GM12878 (cell line): ENCODE data around the gene UBE2E2. TPM values are rescaled to one million over a fixed set of nuclear protein-coding genes. Genes with fewer than 3 reads are reported as not detected.

Source experiments
- ATAC-seq: fragments of 200-7000 bp; cut with Tn5 transposase; 3 replicates; pipeline ENCODE4 v1.9.1; 2020; ENCODE audit warnings: mild to moderate bottlenecking, moderate library complexity
- BruUV-seq: library from RNA; stranded (reverse); fragments of 400-500 nt; replicated peaks from 2 replicates; lab custom pipeline; 2021; lab: Mats Ljungman, UMichigan
- CTCF ChIA-PET: fragments of 300-600 bp; sonication (Branson Sonifier 250); formaldehyde crosslinking; extraction: SDS; loops from one replicate; lab custom pipeline; 2021; ENCODE audit warnings: inconsistent platforms; lab: Yijun Ruan, JAX
- POLR2A ChIA-PET: fragments of 350-600 bp; formaldehyde crosslinking; extraction: SDS; loops from one replicate; lab custom pipeline; 2021; ENCODE audit warnings: inconsistent platforms; lab: Charles Lee
- RAD21 ChIA-PET: fragments of 300-600 bp; sonication (Branson Sonifier 250); formaldehyde crosslinking; loops from one replicate; lab custom pipeline; 2023; ENCODE audit warnings: antibody characterized with exemption; ENCODE audit not compliant: unreplicated experiment; lab: Charles Lee
- SMC1A ChIA-PET: fragments of 300-600 bp; sonication (Branson Sonifier 250); formaldehyde crosslinking; loops from one replicate; lab custom pipeline; 2023; ENCODE audit not compliant: unreplicated experiment, uncharacterized antibody; lab: Charles Lee
- DNase-seq: peaks from one replicate; pipeline ENCODE4 v3.0.0-alpha.2; 2011; ENCODE audit warnings: low read depth, low spot score
- FAIRE-seq: peaks from 3 replicates; lab custom pipeline; 2011; peaks lifted over from hg19 to GRCh38; lab: Jason Lieb, UNC
- H2AFZ ChIP-seq: 2 replicates; pipeline ENCODE4 v1.6.0; 2011; ENCODE audit warnings: low read depth, low read length, control low read depth; ENCODE audit not compliant: control insufficient read depth
- H3K27ac ChIP-seq: 2 replicates; pipeline ENCODE4 v1.5.1; 2011; ENCODE audit warnings: control low read depth; ENCODE audit not compliant: control insufficient read depth, insufficient read depth
- H3K27me3 ChIP-seq, 2 experiments: replicated peaks in 1 of 2; 2 replicates each; pipeline versions ENCODE4 v1.6.0 to v1.6.1; 2011; ENCODE audit warnings: low read length in 1 of 2; ENCODE audit not compliant: control insufficient read depth in 2 of 2, insufficient read depth in 2 of 2
- H3K36me3 ChIP-seq, 2 experiments: 2 replicates each; pipeline ENCODE4 v1.5.1; 2011; ENCODE audit warnings: low read length in 1 of 2; ENCODE audit not compliant: control insufficient read depth in 2 of 2, insufficient read depth in 2 of 2
- H3K4me1 ChIP-seq: 2 replicates; pipeline ENCODE4 v1.6.1; 2011; ENCODE audit warnings: mild to moderate bottlenecking, low read length, moderate library complexity, mixed read lengths; ENCODE audit not compliant: control insufficient read depth, insufficient read depth
- H3K4me2 ChIP-seq: 2 replicates; pipeline ENCODE4 v1.6.0; 2011; ENCODE audit warnings: control low read depth; ENCODE audit not compliant: control insufficient read depth, insufficient read depth
- H3K4me3 ChIP-seq: fragments of 200-600 bp; sonication (generic); 2 replicates; pipeline ENCODE4 v1.5.1; 2016
- H3K79me2 ChIP-seq: 2 replicates; pipeline ENCODE4 v1.6.0; 2011; ENCODE audit warnings: low read length; ENCODE audit not compliant: control insufficient read depth, insufficient read depth
- H3K9ac ChIP-seq: 2 replicates; pipeline ENCODE4 v1.8.0; 2011; ENCODE audit warnings: low read length, control low read depth, mixed read lengths; ENCODE audit not compliant: control insufficient read depth, insufficient read depth
- H3K9me3 ChIP-seq: replicated peaks from 3 replicates; pipeline ENCODE4 v1.5.1; 2011; ENCODE audit warnings: mild to moderate bottlenecking, low read length; ENCODE audit not compliant: control insufficient read depth, insufficient read depth
- H4K20me1 ChIP-seq: 2 replicates; pipeline ENCODE4 v1.6.0; 2011; ENCODE audit not compliant: control insufficient read depth, insufficient read depth
- ATF7 ChIP-seq: fragments of 450-650 bp; IDR thresholded peaks from 2 replicates; pipeline ENCODE4 v1.6.1; 2016; ENCODE audit warnings: low read depth, mild to moderate bottlenecking
- BCL11A ChIP-seq: IDR thresholded peaks from 2 replicates; pipeline ENCODE4 v1.6.1; 2011; ENCODE audit warnings: low read depth, low read length
- BRCA1 ChIP-seq: IDR thresholded peaks from 2 replicates; pipeline ENCODE4 v1.6.1; 2011; ENCODE audit warnings: low read depth, low read length, improper control_type of control experiment
- CEBPZ ChIP-seq: fragments of 150-350 bp; IDR thresholded peaks from 2 replicates; pipeline ENCODE4 v1.6.1; 2016; ENCODE audit warnings: low read depth, low read length
- HDAC2 ChIP-seq: fragments of 200-600 bp; sonication (generic); IDR thresholded peaks from 2 replicates; pipeline ENCODE4 v1.6.1; 2017
- KAT2A ChIP-seq: conservative IDR thresholded peaks from 2 replicates; pipeline ENCODE4 v1.6.1; 2011; ENCODE audit warnings: low read depth, low read length; ENCODE audit not compliant: control insufficient read depth
- MEF2A ChIP-seq: IDR thresholded peaks from 2 replicates; pipeline ENCODE4 v1.6.1; 2011; ENCODE audit warnings: low read depth, mild to moderate bottlenecking, low read length, moderate library complexity; ENCODE audit not compliant: insufficient read depth
- MYB ChIP-seq: fragments of 150-350 bp; IDR thresholded peaks from 2 replicates; pipeline ENCODE4 v1.6.1; 2014; ENCODE audit warnings: mild to moderate bottlenecking, low read depth, low read length, borderline replicate concordance
- MYC ChIP-seq: IDR thresholded peaks from 2 replicates; pipeline ENCODE4 v1.6.1; 2011; ENCODE audit warnings: mild to moderate bottlenecking, low read length, moderate library complexity, inconsistent platforms; ENCODE audit not compliant: insufficient read depth, insufficient replicate concordance, insufficient read length, severe bottlenecking
- NFIC ChIP-seq: IDR thresholded peaks from 2 replicates; pipeline ENCODE4 v1.6.1; 2012; ENCODE audit warnings: low read depth, mild to moderate bottlenecking, inconsistent platforms, low read length, moderate library complexity
- RCOR1 ChIP-seq: conservative IDR thresholded peaks from 2 replicates; pipeline ENCODE4 v1.6.1; 2012; ENCODE audit warnings: low read depth, low read length, improper control_type of control experiment
- SKIL ChIP-seq: fragments of 450-650 bp; IDR thresholded peaks from 2 replicates; pipeline ENCODE4 v1.6.1; 2017; ENCODE audit warnings: mild to moderate bottlenecking, low read depth, inconsistent platforms; ENCODE audit not compliant: poor library complexity, severe bottlenecking
- SP1 ChIP-seq: IDR thresholded peaks from one replicate; pipeline ENCODE4 v1.6.1; 2011; ENCODE audit warnings: low read depth, low read length
- ZBTB4 ChIP-seq: fragments of 450-650 bp; formaldehyde crosslinking; IDR thresholded peaks from 2 replicates; pipeline ENCODE4 v1.4.0; 2022; ENCODE audit warnings: mild to moderate bottlenecking, moderate library complexity
- WGBS: methylation state at CpG from one replicate; pipeline ENCODE4 v1.1.6; 2016; ENCODE audit warnings: low lambda C conversion rate; ENCODE audit not compliant: insufficient replicate concordance, insufficient coverage; ENCODE audit errors: missing lambda C conversion rate; 5-methylcytosine and 5-hydroxymethylcytosine counted together
- in situ Hi-C: fragments of 300-500 bp; cut with MboI; formaldehyde crosslinking; loops from 9 replicates; pipeline ENCODE4 v1.14.3; 2018; ENCODE audit warnings: mixed read lengths
- intact Hi-C: fragments of 100-400 bp; cut with micrococcal nuclease; formaldehyde crosslinking; loops from one replicate; pipeline ENCODE4 v1.14.2; 2022; ENCODE audit not compliant: unreplicated experiment
- polyA plus RNA-seq, 11 experiments: library from polyadenylated mRNA; depleted of rRNA in 4 of 11; unstranded in 6 of 11; stranded (reverse) in 5 of 11; fragments of >200 nt; fragmentation: Nextera tagmentation in 4 of 11; fragmentation: Illumina TruSeq in 1 of 11; extraction: Ambion mirVana in 4 of 11; extraction: Trizol in 1 of 11; gene quantifications; 1 replicate in 1 of 11; 2 replicates in 10 of 11; pipeline versions ENCODE4 v1.2.1 to v1.2.3, GENCODE V29; 2011 to 2016; ENCODE audit warnings: inconsistent platforms in 2 of 11, missing spikeins in 2 of 11, low read depth in 1 of 11
- total RNA-seq, 4 experiments: library from RNA; depleted of rRNA in 3 of 4; stranded (reverse); fragments of >200 nt in 3 of 4; fragmentation: Illumina TruSeq in 1 of 4; extraction: Trizol in 1 of 4; gene quantifications; 2 replicates each; pipeline versions ENCODE4 v1.2.1 to v1.2.3, GENCODE V29; 2013 to 2021

The UBE2E2 gene
- total and polyA plus RNA-seq, 10 of the 15 experiments (the other 5 are each of a cell fraction or from before 2014, with no cell fraction given): 8.7 to 71.0 (median 36.4) TPM

GRCh38 chr3:23601091-23601822, 398.1 kb downstream of the UBE2E2 start:
- POLR2A ChIA-PET: no interaction called here
- 89% methylated on average over 11 of the region's 11 CpGs for WGBS
- Histone ChIP-seq H2AFZ (no peak overlapping the region), H3K4me1 (no peaks in the 10 kb centered on the region), H3K9me3 (no peaks in the 10 kb centered on the region; the same call in 2 of the 3 replicates), H3K9ac (no peak overlapping the region), H3K27me3 (no peaks in the 10 kb centered on the region), H3K79me2 (no peaks in the 10 kb centered on the region), H3K27ac (no peak overlapping the region), H3K36me3 (no peaks in the 10 kb centered on the region), H3K4me3 (no peak overlapping the region), H4K20me1 (no peaks in the 10 kb centered on the region), H3K4me2 (no peak overlapping the region)
- SMC1A ChIA-PET: interaction anchor here (0.6 kb wide), 1 partner anchor 13 kb away, joined by 3 read pairs; no protein-coding TSS in a partner anchor
- intact Hi-C loops (no loop called here), in situ Hi-C loops (no loop called here)
- ATAC-seq: no peak
- no peak for FAIRE-seq
- no TSS peak for BruUV-seq
- DNase-seq: no peak
- RAD21 ChIA-PET: no interaction called here
- CTCF ChIA-PET: interaction anchor here (0.6 kb wide), 1 partner anchor 14 kb away, joined by 3 read pairs; no protein-coding TSS in a partner anchor
- TF ChIP-seq SP1 (no peak), NFIC (no peak), ZBTB4 (CRISPR knock-in tag) (no peak), KAT2A (no peak), ATF7 (no peak), MYB (no peak), MYC (no peak), SKIL (no peak), MEF2A (no peak), RCOR1 (no peak), BRCA1 (no peak), BCL11A (no peak), CEBPZ (no peak), HDAC2 (no peak)
